ENCODE results near the gene ACOT11.

ACOT11 gene

GRCh38 chr1:54585181-54586066 lies 37.4 kb downstream of the ACOT11 start:
- DNase-seq (ENCODE audit: low read depth): no peak

- DNase-seq (ENCODE audit: low read depth): no peak
Measured at GRCh38 chr1:54588377-54588776, 40.3 kb downstream of the ACOT11 start.

GRCh38 chr1:54591127-54591756 lies 43.2 kb downstream of the ACOT11 start:
- no peak for DNase-seq (ENCODE audit: low read depth)

GRCh38 chr1:54593571-54594160 lies 45.6 kb downstream of the ACOT11 start:
- no peak for DNase-seq (ENCODE audit: low read depth)

- DNase-seq (ENCODE audit: low read depth): no peak
Measured at GRCh38 chr1:54594463-54594862, 46.4 kb downstream of the ACOT11 start.

GRCh38 chr1:54595956-54596498 lies 48.0 kb downstream of the ACOT11 start:
- DNase-seq (ENCODE audit: low read depth): no peak

- DNase-seq (ENCODE audit: low read depth): no peak
Measured at GRCh38 chr1:54596756-54597155, 48.7 kb downstream of the ACOT11 start.

GRCh38 chr1:54597455-54598030 lies 49.5 kb downstream of the ACOT11 start:
- no peak for DNase-seq (ENCODE audit: low read depth)

GRCh38 chr1:54599211-54599823 lies 51.3 kb downstream of the ACOT11 start:
- no peak for DNase-seq (ENCODE audit: low read depth)

GRCh38 chr1:54600947-54601721 lies 53.1 kb downstream of the ACOT11 start:
- no peak for DNase-seq (ENCODE audit: low read depth)

- no peak for DNase-seq (ENCODE audit: low read depth)
Measured at GRCh38 chr1:54601730-54602129, 53.7 kb downstream of the ACOT11 start.

GRCh38 chr1:54602554-54602953 lies 54.5 kb downstream of the ACOT11 start:
- DNase-seq (ENCODE audit: low read depth): no peak

- no peak for DNase-seq (ENCODE audit: low read depth)
Measured at GRCh38 chr1:54603241-54603640, 55.2 kb downstream of the ACOT11 start.

GRCh38 chr1:54604051-54604450 lies 56.0 kb downstream of the ACOT11 start:
- DNase-seq (ENCODE audit: low read depth): no peak

- no peak for DNase-seq (ENCODE audit: low read depth)
Measured at GRCh38 chr1:54604572-54605370, 56.7 kb downstream of the ACOT11 start.

GRCh38 chr1:54606096-54606989 lies 58.3 kb downstream of the ACOT11 start:
- no peak for DNase-seq (ENCODE audit: low read depth)

- DNase-seq (ENCODE audit: low read depth): no peak
Measured at GRCh38 chr1:54606990-54607325, 58.9 kb downstream of the ACOT11 start.

GRCh38 chr1:54607821-54608565 lies 60.0 kb downstream of the ACOT11 start:
- DNase-seq (ENCODE audit: low read depth): no peak

All from activated T-cell treated with anti-CD3 and anti-CD28 coated beads for 24 hours (primary cell).